GM23338 (cell line): Measurements from ENCODE around the gene PLA2G7. TPM values are rescaled to one million over a fixed set of nuclear protein-coding genes. Genes with fewer than 3 reads are reported as not detected.

Source experiments
- ATAC-seq: fragments of 200-7000 bp; cut with Tn5 transposase; 3 replicates; pipeline ENCODE4 v1.9.1; 2020
- DNase-seq: peaks from one replicate; pipeline ENCODE4 v3.0.0-alpha.2; 2015; ENCODE audit warnings: low spot score
- H2AFZ ChIP-seq: fragments of 200-600 bp; sonication (generic); 2 replicates; pipeline ENCODE4 v1.8.0; 2016; ENCODE audit warnings: antibody characterized with exemption, mild to moderate bottlenecking, moderate library complexity
- H3F3A ChIP-seq: fragments of 200-600 bp; sonication (generic); replicated peaks from 2 replicates; pipeline ENCODE4 v1.8.0; 2017; ENCODE audit warnings: antibody characterized with exemption, mixed run types, low read depth
- H3K27ac ChIP-seq: fragments of 200-600 bp; sonication (generic); 2 replicates; pipeline ENCODE4 v1.6.1; 2016; ENCODE audit warnings: low read depth
- H3K27me3 ChIP-seq: fragments of 200-600 bp; sonication (generic); 2 replicates; pipeline ENCODE4 v1.8.0; 2016; ENCODE audit warnings: mild to moderate bottlenecking, mixed run types, moderate library complexity; ENCODE audit not compliant: insufficient read depth
- H3K36me3 ChIP-seq: fragments of 200-600 bp; sonication (generic); 2 replicates; pipeline ENCODE4 v1.8.0; 2016; ENCODE audit warnings: mild to moderate bottlenecking; ENCODE audit not compliant: insufficient read depth
- H3K4me1 ChIP-seq: fragments of 200-600 bp; sonication (generic); 2 replicates; pipeline ENCODE4 v1.8.0; 2016; ENCODE audit warnings: mild to moderate bottlenecking, moderate library complexity; ENCODE audit not compliant: insufficient read depth
- H3K4me2 ChIP-seq: fragments of 200-600 bp; sonication (generic); 2 replicates; pipeline ENCODE4 v1.7.1; 2017; ENCODE audit warnings: mixed run types
- H3K4me3 ChIP-seq: fragments of 200-600 bp; sonication (generic); 2 replicates; pipeline ENCODE4 v1.6.1; 2016; ENCODE audit warnings: mixed run types
- H3K79me2 ChIP-seq: fragments of 200-600 bp; sonication (generic); replicated peaks from 2 replicates; pipeline ENCODE4 v1.8.0; 2017; ENCODE audit warnings: mild to moderate bottlenecking; ENCODE audit not compliant: insufficient read depth
- H3K9me2 ChIP-seq: fragments of 200-600 bp; sonication (generic); 2 replicates; pipeline ENCODE4 v1.8.0; 2017; ENCODE audit not compliant: insufficient read depth
- H4K20me1 ChIP-seq: fragments of 200-600 bp; sonication (generic); replicated peaks from 2 replicates; pipeline ENCODE4 v1.8.0; 2017; ENCODE audit warnings: mild to moderate bottlenecking; ENCODE audit not compliant: insufficient read depth
- H3K27ac Mint-ChIP-seq: 2 replicates; pipeline ENCODE4 v1.8.0; 2020; ENCODE audit warnings: inconsistent platforms, mild to moderate bottlenecking, moderate library complexity, mixed read lengths
- H3K27me3 Mint-ChIP-seq: 3 replicates; pipeline ENCODE4 v1.8.0; 2022; ENCODE audit warnings: low read depth, mild to moderate bottlenecking, moderate library complexity, mixed read lengths, inconsistent platforms; ENCODE audit not compliant: insufficient read depth, poor library complexity
- H3K36me3 Mint-ChIP-seq: 3 replicates; pipeline ENCODE4 v1.8.0; 2021; ENCODE audit warnings: low read depth, mild to moderate bottlenecking, inconsistent platforms, moderate library complexity, mixed read lengths
- H3K4me1 Mint-ChIP-seq: 3 replicates; pipeline ENCODE4 v1.8.0; 2020; ENCODE audit warnings: mild to moderate bottlenecking, inconsistent platforms, mixed read lengths
- H3K4me3 Mint-ChIP-seq: 3 replicates; pipeline ENCODE4 v1.8.0; 2021; ENCODE audit warnings: moderate library complexity, mild to moderate bottlenecking, inconsistent platforms, mixed read lengths
- H3K9me3 Mint-ChIP-seq: 3 replicates; pipeline ENCODE4 v1.8.0; 2020; ENCODE audit warnings: moderate library complexity, mild to moderate bottlenecking, inconsistent platforms, mixed read lengths
- EZH2phosphoT487 ChIP-seq: fragments of 200-600 bp; sonication (generic); IDR thresholded peaks from one replicate; pipeline ENCODE4 v1.8.1; 2018; ENCODE audit warnings: antibody characterized with exemption; ENCODE audit not compliant: unreplicated experiment
- POLR2AphosphoS5 ChIP-seq: IDR thresholded peaks from 2 replicates; pipeline ENCODE4 v1.6.1; 2016; ENCODE audit warnings: antibody characterized with exemption, low read depth
- polyA plus RNA-seq: library from polyadenylated mRNA; unstranded; fragments of >200 nt; fragmentation: Nextera tagmentation; extraction: Ambion mirVana; gene quantifications from 2 replicates; pipeline ENCODE4 v1.2.1, GENCODE V29; 2016
- total RNA-seq: library from RNA; depleted of rRNA; stranded (reverse); fragments of >200 nt; shearing (Covaris generic); gene quantifications from 2 replicates; pipeline ENCODE4 v1.2.3, GENCODE V29; 2014
- TF ChIP-seq, protein P1 (sequence below): fragments of 250-450 bp; sonication (Bioruptor Pico); IDR thresholded peaks from 2 replicates; pipeline ENCODE4 v1.5.0; 2020; ENCODE audit warnings: mild to moderate bottlenecking, moderate library complexity
- TF ChIP-seq, protein P2 (sequence below): IDR thresholded peaks from one replicate; pipeline ENCODE4 v1.6.1; 2018; ENCODE audit warnings: antibody characterized with exemption; ENCODE audit not compliant: unreplicated experiment

PLA2G7 gene
- total and polyA plus RNA-seq, 2 experiments from 2014 or later: 2.4 to 2.8 TPM

DNA sequence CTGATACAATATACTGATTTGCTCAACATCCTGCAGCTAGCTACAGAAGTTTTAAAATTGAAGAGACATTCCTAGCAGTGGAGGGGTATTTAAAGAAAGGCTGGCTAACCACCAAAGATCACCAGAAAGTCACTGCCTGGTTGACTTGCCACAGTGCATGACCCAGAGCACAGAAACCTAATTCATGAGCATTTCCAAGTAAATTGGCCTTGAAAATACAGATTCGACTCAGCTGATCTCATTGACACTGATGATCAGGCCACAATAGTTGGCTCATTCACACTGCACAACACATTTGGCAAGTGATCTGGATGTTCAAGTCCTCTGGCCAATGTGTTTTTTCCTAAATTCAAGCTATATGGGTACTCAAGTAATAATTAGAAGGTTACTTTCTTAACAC is 60.8 kb downstream of the PLA2G7 start (continued):
- TF ChIP-seq, protein P1, sequence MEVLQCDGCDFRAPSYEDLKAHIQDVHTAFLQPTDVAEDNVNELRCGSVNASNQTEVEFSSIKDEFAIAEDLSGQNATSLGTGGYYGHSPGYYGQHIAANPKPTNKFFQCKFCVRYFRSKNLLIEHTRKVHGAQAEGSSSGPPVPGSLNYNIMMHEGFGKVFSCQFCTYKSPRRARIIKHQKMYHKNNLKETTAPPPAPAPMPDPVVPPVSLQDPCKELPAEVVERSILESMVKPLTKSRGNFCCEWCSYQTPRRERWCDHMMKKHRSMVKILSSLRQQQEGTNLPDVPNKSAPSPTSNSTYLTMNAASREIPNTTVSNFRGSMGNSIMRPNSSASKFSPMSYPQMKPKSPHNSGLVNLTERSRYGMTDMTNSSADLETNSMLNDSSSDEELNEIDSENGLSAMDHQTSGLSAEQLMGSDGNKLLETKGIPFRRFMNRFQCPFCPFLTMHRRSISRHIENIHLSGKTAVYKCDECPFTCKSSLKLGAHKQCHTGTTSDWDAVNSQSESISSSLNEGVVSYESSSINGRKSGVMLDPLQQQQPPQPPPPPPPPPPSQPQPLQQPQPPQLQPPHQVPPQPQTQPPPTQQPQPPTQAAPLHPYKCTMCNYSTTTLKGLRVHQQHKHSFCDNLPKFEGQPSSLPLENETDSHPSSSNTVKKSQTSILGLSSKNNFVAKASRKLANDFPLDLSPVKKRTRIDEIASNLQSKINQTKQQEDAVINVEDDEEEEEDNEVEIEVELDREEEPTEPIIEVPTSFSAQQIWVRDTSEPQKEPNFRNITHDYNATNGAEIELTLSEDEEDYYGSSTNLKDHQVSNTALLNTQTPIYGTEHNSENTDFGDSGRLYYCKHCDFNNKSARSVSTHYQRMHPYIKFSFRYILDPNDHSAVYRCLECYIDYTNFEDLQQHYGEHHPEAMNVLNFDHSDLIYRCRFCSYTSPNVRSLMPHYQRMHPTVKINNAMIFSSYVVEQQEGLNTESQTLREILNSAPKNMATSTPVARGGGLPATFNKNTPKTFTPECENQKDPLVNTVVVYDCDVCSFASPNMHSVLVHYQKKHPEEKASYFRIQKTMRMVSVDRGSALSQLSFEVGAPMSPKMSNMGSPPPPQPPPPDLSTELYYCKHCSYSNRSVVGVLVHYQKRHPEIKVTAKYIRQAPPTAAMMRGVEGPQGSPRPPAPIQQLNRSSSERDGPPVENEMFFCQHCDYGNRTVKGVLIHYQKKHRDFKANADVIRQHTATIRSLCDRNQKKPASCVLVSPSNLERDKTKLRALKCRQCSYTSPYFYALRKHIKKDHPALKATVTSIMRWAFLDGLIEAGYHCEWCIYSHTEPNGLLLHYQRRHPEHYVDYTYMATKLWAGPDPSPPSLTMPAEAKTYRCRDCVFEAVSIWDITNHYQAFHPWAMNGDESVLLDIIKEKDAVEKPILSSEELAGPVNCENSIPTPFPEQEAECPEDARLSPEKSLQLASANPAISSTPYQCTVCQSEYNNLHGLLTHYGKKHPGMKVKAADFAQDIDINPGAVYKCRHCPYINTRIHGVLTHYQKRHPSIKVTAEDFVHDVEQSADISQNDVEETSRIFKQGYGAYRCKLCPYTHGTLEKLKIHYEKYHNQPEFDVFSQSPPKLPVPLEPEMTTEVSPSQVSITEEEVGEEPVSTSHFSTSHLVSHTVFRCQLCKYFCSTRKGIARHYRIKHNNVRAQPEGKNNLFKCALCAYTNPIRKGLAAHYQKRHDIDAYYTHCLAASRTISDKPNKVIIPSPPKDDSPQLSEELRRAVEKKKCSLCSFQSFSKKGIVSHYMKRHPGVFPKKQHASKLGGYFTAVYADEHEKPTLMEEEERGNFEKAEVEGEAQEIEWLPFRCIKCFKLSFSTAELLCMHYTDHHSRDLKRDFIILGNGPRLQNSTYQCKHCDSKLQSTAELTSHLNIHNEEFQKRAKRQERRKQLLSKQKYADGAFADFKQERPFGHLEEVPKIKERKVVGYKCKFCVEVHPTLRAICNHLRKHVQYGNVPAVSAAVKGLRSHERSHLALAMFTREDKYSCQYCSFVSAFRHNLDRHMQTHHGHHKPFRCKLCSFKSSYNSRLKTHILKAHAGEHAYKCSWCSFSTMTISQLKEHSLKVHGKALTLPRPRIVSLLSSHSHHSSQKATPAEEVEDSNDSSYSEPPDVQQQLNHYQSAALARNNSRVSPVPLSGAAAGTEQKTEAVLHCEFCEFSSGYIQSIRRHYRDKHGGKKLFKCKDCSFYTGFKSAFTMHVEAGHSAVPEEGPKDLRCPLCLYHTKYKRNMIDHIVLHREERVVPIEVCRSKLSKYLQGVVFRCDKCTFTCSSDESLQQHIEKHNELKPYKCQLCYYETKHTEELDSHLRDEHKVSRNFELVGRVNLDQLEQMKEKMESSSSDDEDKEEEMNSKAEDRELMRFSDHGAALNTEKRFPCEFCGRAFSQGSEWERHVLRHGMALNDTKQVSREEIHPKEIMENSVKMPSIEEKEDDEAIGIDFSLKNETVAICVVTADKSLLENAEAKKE (CRISPR knock-in tag): no peak
- no peak for TF ChIP-seq POLR2AphosphoS5
- TF ChIP-seq, protein P2, sequence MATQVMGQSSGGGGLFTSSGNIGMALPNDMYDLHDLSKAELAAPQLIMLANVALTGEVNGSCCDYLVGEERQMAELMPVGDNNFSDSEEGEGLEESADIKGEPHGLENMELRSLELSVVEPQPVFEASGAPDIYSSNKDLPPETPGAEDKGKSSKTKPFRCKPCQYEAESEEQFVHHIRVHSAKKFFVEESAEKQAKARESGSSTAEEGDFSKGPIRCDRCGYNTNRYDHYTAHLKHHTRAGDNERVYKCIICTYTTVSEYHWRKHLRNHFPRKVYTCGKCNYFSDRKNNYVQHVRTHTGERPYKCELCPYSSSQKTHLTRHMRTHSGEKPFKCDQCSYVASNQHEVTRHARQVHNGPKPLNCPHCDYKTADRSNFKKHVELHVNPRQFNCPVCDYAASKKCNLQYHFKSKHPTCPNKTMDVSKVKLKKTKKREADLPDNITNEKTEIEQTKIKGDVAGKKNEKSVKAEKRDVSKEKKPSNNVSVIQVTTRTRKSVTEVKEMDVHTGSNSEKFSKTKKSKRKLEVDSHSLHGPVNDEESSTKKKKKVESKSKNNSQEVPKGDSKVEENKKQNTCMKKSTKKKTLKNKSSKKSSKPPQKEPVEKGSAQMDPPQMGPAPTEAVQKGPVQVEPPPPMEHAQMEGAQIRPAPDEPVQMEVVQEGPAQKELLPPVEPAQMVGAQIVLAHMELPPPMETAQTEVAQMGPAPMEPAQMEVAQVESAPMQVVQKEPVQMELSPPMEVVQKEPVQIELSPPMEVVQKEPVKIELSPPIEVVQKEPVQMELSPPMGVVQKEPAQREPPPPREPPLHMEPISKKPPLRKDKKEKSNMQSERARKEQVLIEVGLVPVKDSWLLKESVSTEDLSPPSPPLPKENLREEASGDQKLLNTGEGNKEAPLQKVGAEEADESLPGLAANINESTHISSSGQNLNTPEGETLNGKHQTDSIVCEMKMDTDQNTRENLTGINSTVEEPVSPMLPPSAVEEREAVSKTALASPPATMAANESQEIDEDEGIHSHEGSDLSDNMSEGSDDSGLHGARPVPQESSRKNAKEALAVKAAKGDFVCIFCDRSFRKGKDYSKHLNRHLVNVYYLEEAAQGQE: no peak

DNA sequence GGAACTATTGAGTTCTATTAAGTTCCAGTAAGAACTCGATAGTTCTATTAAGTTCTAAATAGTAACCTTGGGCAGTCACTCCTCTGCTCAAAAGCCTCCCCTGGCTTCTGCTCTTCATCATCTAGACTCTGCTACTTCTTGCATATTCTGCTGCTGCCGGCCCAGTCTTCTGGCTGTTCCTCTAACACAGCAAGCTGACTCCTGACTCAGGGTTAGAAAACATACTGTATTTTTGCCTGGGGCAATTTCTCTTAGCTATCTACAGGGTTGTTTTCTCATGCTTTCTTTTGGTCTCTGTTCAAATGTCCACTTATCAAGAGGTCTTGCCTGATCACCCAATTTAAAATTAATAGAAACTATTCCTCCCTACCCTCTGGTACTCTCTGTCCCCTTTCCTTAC is 67.8 kb downstream of the PLA2G7 start:
- H3K9me3 Mint-ChIP-seq: no peaks in the 10 kb centered on the region
- Histone ChIP-seq H3K36me3 (no peaks in the 10 kb centered on the region), H3K79me2 (no peaks in the 10 kb centered on the region), H3K4me2 (no peak overlapping the region), H3K4me1 (no peaks in the 10 kb centered on the region), H3K27ac (no peak overlapping the region), H4K20me1 (no peaks in the 10 kb centered on the region), H2AFZ (no peak overlapping the region), H3K27me3 (no peaks in the 10 kb centered on the region), H3K9me2 (no peaks in the 10 kb centered on the region), H3F3A (no peaks in the 10 kb centered on the region), H3K4me3 (no peak overlapping the region)
- DNase-seq (no peak), ATAC-seq (no peak)
- no peak overlapping the region for H3K4me3 Mint-ChIP-seq
- no peaks in the 10 kb centered on the region for H3K36me3 Mint-ChIP-seq
- H3K4me1 Mint-ChIP-seq: no peaks in the 10 kb centered on the region
- H3K27ac Mint-ChIP-seq: no peak overlapping the region
- no peaks in the 10 kb centered on the region for H3K27me3 Mint-ChIP-seq
- TF ChIP-seq, protein P2: no peak
- no peak for TF ChIP-seq EZH2phosphoT487
